Measurements from ENCODE around the gene MYCBP2.
"Not testable (repeated sequence)": the region's sequence is repeated elsewhere in the genome, so short reads cannot be mapped to it uniquely, and the experiment has no call there.

The MYCBP2 gene

GRCh38 chr13:77328819-77329132, 1.9 kb upstream of the MYCBP2 start:
- peak overlapping the region; percentile 87 for H3K4me3 ChIP-seq (ENCODE audit: low read length)

GRCh38 chr13:77325371-77325980, 1.4 kb downstream of the MYCBP2 start:
- DNase-seq (ENCODE audit: low read depth), result no peak

More at GRCh38 chr13:77328819-77329132, 1.9 kb upstream of the MYCBP2 start:
- DNase-seq (ENCODE audit: low read depth), result no peak
- no peak for TF ChIP-seq CTCF (conservative IDR thresholded peaks at IDR 0.05; ENCODE audit: low read length)

GRCh38 chr13:77323858-77324257, 3.0 kb downstream of the MYCBP2 start:
- DNase-seq (ENCODE audit: low read depth), result no peak
- peak overlapping the region; percentile 6 for H3K4me3 ChIP-seq (ENCODE audit: low read length)
- TF ChIP-seq CTCF (conservative IDR thresholded peaks at IDR 0.05; ENCODE audit: low read length), result no peak

More at GRCh38 chr13:77325371-77325980, 1.4 kb downstream of the MYCBP2 start:
- TF ChIP-seq CTCF (conservative IDR thresholded peaks at IDR 0.05; ENCODE audit: low read length), result no peak
- H3K4me3 ChIP-seq (ENCODE audit: low read length), result peak overlapping the region; percentile 85

GRCh38 chr13:77319536-77319935, 7.4 kb downstream of the MYCBP2 start:
- DNase-seq (ENCODE audit: low read depth), result no peak
- H3K4me3 ChIP-seq (ENCODE audit: low read length), result no peak overlapping the region
- no peak for TF ChIP-seq CTCF (conservative IDR thresholded peaks at IDR 0.05; ENCODE audit: low read length)

GRCh38 chr13:77318741-77319140, 8.2 kb downstream of the MYCBP2 start:
- no peak for TF ChIP-seq CTCF (conservative IDR thresholded peaks at IDR 0.05; ENCODE audit: low read length)
- DNase-seq (ENCODE audit: low read depth), result no peak
- no peak overlapping the region for H3K4me3 ChIP-seq (ENCODE audit: low read length)

- DNase-seq (ENCODE audit: low read depth), result no peak
- no peak for TF ChIP-seq CTCF (conservative IDR thresholded peaks at IDR 0.05; ENCODE audit: low read length)
- H3K4me3 ChIP-seq (ENCODE audit: low read length), result no peak overlapping the region
Observed at GRCh38 chr13:77316430-77316829, 10.5 kb downstream of the MYCBP2 start.

GRCh38 chr13:77315509-77315908, 11.4 kb downstream of the MYCBP2 start:
- H3K4me3 ChIP-seq (ENCODE audit: low read length); DNase-seq (ENCODE audit: low read depth): not testable (repeated sequence)

- DNase-seq (ENCODE audit: low read depth), result no peak
- TF ChIP-seq CTCF (conservative IDR thresholded peaks at IDR 0.05; ENCODE audit: low read length), result no peak
- no peak overlapping the region for H3K4me3 ChIP-seq (ENCODE audit: low read length)
Observed at GRCh38 chr13:77313923-77314322, 13.0 kb downstream of the MYCBP2 start.

All from AG10803 (cell line).